HG03066 (cell line): Measurements from ENCODE around the gene NDUFAF7.
"Not testable (repeated sequence)": the region's sequence is repeated elsewhere in the genome, so short reads cannot be mapped to it uniquely, and the experiment has no call there.

Experiments used
- ATAC-seq: cut with Tn5 transposase; IDR thresholded peaks from one replicate; pipeline ENCODE4 v1.9.1; 2021; ENCODE audit warnings: low read depth; ENCODE audit not compliant: unreplicated experiment

NDUFAF7 gene, protein sequence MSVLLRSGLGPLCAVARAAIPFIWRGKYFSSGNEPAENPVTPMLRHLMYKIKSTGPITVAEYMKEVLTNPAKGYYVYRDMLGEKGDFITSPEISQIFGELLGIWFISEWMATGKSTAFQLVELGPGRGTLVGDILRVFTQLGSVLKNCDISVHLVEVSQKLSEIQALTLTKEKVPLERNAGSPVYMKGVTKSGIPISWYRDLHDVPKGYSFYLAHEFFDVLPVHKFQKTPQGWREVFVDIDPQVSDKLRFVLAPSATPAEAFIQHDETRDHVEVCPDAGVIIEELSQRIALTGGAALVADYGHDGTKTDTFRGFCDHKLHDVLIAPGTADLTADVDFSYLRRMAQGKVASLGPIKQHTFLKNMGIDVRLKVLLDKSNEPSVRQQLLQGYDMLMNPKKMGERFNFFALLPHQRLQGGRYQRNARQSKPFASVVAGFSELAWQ

DNA sequence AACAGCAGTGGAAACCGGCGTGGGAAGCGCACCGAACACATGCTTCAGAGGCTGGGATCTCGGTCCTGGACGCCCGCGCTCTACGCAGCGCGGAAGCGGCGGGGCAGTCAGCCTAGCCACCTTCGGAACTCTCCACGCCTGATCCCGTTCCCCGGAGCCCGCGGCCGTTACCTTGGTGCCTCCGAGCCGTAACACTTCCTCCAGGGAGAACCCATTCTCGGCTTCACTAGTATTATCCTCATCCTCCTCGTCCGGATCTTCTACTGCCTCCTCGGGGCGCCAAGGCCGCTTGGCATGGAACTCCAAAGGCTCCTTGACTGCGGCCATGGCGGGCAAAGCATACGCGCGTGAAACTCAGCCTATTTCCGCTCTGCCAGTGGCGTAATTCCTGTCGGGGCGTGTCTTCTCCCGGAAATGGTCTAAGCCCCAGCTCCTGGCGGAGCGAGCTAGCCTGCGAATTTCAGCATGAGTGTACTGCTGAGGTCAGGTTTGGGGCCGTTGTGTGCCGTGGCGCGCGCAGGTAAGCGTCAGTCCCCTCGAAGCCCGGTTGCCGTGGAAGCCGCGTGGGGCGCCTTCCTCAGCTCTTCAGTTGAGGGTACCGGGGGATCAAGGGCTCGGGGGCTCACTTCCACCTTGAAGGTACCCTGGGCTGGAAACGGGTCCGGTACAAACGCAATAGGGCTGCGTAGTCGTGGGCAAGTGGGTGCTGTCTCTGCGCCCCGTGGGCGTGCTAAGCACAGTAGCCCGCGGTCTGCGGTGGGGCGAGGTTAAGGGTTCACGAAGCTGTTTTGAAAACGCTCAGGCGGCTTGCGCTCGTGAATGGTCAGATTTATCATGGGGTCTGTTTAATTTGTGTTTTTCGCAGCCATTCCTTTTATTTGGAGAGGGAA lies at the start of gene NDUFAF7, which contains the start of gene CEBPZ:
NDUFAF7 (plus strand) TSS at position 418 of the 890 bp plus-strand sequence; CDS start at position 466, 48 bp downstream.
CEBPZ (minus strand) TSS at position 356 of the 890 bp plus-strand sequence; CDS start at position 327, 29 bp downstream.
- ATAC-seq: peak; percentile 97

DNA sequence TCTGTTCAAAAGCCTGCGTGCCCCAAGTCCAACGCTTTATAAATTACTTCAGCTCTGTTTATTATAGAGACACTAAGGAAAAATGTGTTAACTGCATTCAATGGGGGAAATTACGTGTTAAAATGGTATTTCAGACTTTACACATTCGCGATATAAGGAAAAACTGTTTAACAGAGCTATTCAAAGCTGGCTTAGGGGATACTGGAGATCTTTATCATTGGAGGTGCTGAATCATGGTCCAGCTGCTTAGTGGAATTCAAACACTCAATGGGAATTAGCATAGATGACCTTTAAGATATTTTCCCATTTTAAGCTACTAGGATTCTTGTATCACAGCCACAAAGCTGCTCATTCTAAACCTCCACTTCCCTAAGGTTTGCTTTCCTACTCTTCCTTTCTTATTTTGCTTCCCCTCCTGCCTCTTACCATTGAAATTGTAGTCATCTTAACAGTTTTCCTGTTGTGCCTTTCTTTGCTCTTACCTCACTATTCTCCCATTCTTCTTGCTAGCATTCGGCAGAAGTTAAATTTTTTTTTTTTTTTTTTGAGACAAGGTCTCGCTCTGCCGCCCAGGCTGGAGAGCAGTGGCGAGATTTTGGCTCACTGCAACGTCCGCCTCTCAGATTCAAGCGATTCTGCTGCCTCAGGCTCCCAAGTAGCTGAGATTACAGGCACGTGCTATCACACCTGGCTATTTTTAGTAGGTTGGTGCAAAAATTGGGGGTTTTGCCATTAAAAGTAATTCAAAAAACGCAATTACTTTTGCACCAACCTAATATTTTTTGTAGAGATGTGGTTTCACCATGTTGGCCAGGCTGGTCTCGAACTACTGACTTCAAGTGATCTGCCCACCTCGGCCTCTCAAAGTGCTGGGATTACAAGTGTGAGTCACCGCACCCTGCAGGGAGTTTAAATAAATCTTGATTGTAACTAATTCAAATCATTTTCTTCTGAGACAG lies 49.5 kb upstream of the NDUFAF7 start:
- no peak for ATAC-seq

DNA sequence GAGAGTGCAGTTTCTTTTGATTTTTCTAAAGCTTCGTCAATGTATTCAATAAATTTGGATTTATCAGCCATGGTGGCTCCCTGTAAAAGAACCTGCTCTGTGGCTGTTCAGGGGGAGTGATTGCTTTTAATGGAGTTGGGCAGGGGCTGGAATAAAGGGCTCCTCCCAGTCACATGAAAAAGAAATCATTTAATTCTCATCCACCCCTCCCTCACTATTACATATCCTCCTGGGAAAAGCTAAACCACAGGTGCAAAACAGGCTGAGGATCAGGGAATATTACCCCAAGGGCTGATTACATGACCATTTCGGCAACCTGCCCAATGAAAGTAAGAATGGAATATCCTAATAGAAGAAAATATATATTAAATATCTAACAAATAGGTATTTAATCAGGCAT lies 42.9 kb upstream of the NDUFAF7 start, which contains the start of gene SULT6B1:
SULT6B1 (minus strand) TSS at position 101 of the 400 bp plus-strand sequence; CDS start at position 71, 30 bp downstream.
- ATAC-seq: no peak

DNA sequence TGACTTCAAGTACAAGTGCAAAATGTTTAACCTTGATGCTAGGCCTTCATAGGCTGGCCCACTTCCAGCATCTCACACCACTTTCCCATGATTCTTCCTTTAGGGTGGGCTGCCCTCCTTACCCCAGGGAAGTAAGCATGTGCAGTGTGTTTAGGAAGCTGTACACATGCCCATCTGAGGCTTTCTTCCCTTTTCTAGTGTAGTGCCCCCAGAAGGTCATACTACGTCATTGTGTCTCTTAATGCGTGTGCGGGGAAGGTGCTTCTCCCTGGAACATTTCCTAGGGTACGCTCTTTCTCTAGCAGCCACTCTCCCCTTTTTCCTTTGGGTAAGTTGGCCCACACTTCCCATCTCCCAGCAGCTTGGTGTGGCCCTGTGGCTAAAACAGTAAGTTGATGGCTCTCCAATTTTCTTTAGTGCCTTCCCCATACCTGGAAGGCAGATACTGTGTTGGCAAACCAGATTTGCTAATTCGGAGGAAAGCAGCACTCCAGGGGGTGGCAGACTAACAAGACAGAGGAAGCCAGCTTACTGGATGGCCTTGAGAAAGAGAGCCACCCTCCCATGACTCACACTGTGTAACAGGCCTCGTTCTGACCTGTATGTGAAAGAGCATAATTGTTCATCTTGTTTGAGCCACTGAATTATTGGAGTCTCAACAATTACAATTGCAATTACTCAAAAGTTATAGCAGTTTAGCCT lies 41.9 kb upstream of the NDUFAF7 start:
- no peak for ATAC-seq

DNA sequence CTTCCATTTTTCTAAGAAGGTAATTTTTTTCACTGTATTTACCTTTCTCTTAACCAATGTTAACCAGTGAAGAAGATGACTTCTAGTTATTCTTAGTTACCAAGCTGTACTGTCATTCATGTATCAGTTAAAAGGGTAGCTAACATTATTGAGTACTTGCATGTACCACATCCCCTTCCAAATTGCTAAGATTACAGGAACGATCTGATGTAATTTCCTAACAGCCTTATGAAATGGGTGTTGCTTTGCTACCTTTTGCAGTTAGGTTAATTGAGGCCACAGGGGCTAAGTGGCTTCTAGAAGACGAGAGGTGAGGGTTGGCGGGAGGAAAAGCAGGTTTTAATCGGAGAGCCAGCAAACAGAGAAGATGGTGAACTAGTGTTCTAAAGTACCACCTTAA lies 41.2 kb upstream of the NDUFAF7 start:
- no peak for ATAC-seq

DNA sequence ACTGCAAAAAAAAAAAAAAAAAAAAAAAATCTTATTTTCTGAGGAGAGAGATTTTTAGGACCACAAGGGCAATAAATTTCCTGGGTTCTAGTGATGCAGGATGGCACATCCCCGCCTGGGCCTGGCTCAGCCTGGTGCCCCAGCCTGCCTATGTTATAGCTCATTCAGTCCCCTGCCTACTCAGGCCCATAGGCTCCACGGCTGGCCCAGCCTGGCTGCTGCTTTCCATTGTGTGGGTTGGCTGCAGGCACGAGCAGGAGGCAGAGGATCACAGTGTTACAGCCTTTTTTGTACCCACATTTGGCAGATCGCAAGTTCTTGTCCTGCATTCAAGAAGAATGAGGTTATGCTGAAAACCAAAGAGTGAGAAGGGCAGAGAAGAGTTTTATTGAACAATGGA lies 40.2 kb upstream of the NDUFAF7 start:
- no peak for ATAC-seq

DNA sequence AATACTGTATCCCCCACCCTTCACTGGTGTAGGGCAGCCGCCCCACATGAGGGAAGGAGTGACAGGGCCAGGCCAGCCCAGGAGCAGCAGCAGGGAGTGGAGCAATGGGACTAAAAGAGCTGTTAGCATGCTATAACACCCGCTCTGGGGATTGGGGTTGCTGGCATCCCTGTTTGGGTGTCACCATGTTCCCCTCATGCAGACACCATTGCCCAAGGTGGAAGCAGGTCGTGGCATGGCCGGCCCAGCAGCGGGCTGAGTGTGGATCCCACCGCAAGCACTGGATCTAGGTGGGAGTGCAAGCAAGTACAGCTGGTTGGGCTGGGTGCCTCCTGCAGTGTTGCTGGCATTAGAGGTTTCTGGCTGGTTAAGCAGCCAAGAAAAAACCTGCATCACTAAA lies 39.7 kb upstream of the NDUFAF7 start:
- no peak for ATAC-seq

DNA sequence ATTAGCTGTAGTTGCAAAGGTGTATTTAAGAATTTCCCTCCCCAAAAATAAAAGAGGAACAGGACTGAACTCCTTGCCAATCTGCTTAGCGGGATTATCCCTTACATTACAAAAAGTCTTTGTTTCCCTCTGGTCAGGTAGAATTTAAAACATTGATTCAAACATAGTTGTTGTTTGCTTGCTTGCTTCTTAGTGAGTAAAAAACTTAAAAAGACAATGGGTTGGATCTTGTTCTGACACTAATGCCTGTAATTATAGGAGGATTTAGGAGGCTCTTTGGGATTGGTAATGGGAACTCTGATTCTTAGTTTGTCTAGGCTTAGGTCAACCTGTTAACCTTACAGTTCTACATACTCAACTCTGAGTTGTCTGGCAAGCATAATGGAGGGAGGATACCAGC lies 38.9 kb upstream of the NDUFAF7 start:
- no peak for ATAC-seq

DNA sequence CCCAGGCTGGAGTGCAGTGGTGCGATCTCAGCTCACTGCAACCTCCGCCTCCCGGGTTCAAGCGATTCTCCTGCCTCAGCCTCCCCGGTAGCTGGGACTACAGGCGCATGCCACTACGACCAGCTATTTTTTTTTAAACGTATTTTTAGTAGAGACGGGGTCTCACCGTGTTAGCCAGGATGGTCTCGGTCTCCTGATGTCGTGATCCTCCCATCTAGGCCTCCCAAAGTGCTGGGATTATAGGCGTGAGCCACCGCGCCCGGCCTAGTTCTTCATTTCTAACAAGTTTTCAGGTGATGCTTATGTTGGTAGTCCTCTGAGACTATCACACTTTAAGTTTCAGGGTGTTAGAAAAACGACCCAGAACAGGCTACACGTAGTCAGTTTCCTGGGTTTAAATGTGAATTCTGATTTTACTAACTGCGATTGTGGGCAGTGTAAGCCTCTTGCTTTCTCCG lies 35.6 kb upstream of the NDUFAF7 start:
- not testable (repeated sequence) for ATAC-seq

DNA sequence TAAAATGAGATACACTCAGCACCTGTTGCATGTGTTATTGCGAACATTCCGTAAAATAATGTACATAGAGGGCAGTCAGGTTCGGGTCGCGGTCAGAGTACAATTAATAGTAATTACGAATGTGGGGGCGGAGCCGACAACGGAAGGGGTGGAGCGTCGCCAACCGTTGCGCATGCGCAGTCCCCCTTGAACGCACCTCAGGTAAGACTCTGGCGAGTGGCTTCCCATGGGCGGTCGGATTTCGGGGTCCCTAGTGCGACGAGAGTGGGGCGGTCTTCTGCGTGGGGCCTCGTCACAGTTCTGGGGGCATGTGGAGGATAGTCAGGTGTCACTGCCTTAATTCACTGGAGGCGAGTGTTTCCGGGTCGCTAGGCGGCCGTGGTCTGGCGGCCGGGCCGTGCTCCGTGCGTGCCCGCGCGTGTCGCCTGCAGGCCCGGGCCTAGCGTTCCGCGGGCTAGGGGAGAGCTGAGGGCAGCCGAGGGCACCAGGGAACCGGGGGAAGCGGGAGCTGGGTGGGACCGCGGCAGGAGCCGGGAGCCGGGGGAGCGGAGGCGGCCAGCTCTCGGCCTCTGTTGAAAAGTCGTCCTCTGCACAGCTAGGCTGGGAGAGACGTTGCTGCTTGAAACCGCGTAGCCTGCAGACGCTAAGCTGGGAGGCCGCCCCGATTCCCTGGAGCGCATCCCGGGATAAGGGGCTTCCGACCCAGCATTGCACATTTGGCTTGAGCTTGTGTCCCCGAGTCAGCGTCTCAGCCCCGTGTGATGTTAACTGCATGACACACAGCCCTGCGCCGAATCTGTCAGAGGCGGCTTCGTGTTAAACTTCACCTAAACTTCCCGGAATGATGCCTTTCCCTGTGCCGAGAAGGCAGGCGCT lies 34.9 kb upstream of the NDUFAF7 start, which contains the start of gene CEBPZOS:
CEBPZOS (plus strand) TSS at position 177 of the 876 bp plus-strand sequence. CDS start 3,209 bp downstream, outside the sequence.
- ATAC-seq: peak; percentile 60

DNA sequence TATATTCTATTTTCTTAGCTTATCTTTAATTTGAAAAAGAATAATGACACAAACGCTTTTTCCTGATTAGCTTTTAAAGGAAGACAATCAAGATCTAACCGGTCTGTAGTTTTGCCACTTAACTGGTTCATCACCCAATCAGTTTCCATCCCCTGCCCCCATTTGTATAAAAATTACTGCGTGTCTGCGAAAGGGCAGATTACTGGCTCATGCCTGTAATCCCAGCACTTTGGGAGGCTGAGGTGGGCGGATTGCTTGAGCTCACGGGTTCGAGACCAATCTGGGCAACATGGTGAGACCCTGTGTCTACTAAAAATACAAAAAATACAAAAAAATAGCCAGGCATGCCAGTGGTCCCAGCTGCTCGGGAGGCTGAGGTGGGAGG lies 32.8 kb upstream of the NDUFAF7 start:
- ATAC-seq: no peak

DNA sequence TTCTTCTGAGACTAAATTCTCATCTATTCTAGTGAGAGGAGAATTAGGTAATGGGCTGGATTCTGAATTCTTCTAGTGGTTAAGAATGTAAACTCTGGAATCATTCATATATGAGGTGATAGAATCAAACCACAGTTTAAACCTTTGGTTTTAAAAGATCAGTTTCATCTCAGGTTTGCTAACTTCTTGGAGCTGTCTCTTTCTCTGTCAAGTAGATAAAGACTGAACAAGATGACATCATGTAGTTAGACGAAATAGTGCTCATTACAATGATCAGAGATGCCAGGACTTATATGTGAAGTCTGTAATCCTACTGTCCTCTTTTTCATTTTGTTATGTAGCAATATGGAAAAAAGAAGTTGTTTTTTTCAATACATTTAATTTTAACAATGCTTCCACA lies 30.2 kb upstream of the NDUFAF7 start:
- no peak for ATAC-seq

DNA sequence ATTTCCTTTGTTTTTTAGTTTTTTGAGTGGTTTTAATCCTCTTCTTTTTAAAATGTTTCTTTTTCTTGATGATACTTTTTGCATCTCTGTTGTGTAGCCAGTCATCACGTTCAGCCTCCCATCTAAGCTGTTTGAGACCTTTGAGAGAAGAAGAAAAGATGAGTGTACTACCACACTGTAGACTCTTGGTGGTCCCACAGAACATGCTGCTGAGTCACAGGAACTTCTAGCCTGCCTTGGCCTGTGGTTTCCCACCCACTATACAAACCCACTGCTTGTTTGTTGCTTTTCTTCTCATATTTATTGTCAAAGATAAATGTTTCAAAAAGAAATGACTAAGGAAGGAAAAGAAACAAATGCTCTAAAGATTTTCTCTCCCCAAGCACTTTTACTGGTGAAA lies 29.7 kb upstream of the NDUFAF7 start:
- ATAC-seq: no peak

DNA sequence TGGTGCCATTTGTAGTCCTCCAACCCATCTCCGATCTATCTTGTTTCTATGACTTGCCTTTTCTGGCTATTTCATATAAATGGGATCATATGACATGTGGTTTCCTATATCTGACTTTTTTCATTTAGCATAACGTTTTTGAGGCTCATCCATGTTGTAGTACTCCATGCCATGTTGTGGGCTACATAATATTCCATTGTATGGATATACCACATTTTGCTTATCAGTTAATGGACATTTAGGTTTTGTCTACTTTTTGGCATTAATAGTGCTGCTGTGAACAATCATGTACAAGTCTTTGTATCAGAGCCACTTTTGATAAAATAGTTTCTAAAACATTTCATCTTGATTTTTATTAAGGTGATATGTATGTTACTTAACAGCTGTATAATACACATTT lies 27.8 kb upstream of the NDUFAF7 start:
- ATAC-seq: no peak

DNA sequence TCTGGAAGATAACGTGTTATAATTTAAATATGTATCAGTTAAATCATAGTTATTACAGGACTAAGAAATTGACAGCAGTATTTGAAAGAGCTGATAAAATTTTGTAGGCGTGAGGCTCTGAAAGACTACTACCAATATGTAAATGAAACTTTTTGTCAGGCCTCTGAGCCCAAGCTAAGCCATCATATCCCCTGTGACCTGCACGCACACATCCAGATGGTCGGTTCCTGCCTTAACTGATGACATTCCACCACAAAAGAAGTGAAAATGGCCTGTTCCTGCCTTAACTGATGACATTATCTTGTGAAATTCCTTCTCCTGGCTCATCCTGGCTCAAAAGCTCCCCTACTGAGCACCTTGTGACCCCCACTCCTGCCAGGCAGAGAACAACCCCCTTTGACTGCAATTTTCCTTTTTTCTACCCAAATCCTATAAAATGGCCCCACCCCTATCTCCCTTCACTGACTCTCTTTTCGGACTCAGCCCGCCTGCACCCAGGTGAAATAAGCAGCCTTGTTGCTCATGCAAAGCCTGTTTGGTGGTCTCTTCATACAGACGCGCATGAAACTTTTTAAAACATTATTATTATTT lies 26.3 kb upstream of the NDUFAF7 start:
- ATAC-seq: not testable (repeated sequence)

DNA sequence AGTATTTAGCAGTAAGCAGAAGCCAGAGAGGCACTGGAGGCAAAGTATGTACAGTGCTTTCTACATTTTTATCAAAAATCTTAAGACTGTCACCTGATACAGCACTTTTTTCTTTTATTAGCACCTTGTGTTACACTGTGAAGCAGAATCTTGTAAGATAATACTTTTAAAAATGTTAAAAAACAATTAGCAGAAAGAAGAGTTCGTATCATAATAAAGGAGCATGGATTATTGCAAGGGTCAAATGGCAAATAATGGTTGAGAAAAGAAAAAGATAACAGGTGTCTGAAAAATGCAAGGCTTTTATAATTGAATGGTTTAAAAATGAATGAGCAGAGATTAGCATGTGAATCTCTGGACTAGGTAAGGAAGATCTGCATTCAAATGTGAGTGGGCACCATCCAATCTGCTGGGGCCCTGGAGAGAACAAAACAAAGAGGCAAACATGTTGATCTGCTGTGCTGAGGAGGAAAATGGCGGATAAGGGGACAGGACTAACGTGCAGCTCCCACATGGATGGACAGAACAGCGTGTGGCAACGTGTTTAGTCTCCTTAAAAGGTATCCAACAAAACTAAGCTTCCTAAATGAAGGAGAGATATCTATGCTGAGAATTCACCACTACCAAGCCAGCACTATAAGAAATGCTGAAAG lies 25.6 kb upstream of the NDUFAF7 start:
- ATAC-seq: no peak

DNA sequence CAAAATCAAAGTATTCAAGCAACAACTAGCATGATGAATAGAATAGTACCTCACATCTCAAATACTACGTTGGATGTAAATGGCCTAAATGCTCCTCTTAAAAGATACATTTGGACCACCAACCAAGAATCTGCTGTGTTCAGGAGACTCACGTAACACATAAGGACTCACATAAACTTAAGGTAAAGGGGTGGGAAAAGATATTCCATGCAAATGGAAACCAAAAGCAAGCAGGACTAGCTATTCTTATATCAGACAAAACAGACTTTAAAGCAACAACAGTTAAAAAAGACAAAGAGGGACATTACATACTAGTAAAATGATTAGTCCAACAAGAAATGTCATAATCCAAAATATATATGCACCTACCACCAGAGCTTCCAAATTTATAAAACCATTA lies 24.7 kb upstream of the NDUFAF7 start:
- ATAC-seq: not testable (repeated sequence)
